ENCODE data around the gene PLEKHA8. TPM values are rescaled to one million over a fixed set of nuclear protein-coding genes. Genes with fewer than 3 reads are reported as not detected.
A peak's percentile ranks its signal among the peaks of the same experiment; 100 is the strongest.

The PLEKHA8 gene
- total RNA-seq, 2 donors from 2014 or later, result 5.5 to 12.0 TPM

DNA sequence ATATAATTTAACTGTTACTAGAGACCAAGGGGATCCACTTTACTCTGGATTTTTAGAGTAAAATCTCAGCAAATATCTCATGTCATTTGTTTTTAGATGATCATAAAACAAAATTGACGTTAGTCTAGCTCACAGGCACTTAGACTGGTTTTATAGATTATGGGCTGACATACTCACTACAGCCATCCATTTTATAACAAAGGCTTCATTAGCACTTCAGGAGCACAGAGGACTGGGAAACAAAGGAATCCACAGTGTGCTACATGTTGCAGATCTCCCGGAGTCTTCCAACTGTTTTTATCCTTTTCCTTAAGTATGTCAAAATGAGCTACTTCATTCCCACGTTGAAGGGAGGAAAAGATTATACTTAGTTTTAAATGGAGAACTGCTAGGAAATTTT is 22.7 kb upstream of the PLEKHA8 start:
- intact Hi-C loops (cut with DNase I), result no loop called here
- TF ChIP-seq, protein P1, sequence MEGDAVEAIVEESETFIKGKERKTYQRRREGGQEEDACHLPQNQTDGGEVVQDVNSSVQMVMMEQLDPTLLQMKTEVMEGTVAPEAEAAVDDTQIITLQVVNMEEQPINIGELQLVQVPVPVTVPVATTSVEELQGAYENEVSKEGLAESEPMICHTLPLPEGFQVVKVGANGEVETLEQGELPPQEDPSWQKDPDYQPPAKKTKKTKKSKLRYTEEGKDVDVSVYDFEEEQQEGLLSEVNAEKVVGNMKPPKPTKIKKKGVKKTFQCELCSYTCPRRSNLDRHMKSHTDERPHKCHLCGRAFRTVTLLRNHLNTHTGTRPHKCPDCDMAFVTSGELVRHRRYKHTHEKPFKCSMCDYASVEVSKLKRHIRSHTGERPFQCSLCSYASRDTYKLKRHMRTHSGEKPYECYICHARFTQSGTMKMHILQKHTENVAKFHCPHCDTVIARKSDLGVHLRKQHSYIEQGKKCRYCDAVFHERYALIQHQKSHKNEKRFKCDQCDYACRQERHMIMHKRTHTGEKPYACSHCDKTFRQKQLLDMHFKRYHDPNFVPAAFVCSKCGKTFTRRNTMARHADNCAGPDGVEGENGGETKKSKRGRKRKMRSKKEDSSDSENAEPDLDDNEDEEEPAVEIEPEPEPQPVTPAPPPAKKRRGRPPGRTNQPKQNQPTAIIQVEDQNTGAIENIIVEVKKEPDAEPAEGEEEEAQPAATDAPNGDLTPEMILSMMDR (IDR thresholded peaks at IDR 0.05), result no peak
- TF ChIP-seq POLR2AphosphoS5 (IDR thresholded peaks at IDR 0.05), result no peak
- TF ChIP-seq POLR2A (IDR thresholded peaks at IDR 0.05), result no peak
- no peaks in the 10 kb centered on the region for H3K27me3 ChIP-seq (replicated peaks; ENCODE audit: insufficient read depth)
- H3K4me3 ChIP-seq, result no peak overlapping the region
- H3K36me3 ChIP-seq, result no peaks in the 10 kb centered on the region
- H3K9me3 ChIP-seq, result no peaks in the 10 kb centered on the region
- no peaks in the 10 kb centered on the region for H3K4me1 ChIP-seq (replicated peaks)
- no peak overlapping the region for H3K27ac ChIP-seq
- DNase-seq (ENCODE audit: low spot score), result no peak
- 39% methylated on average over 3 of the region's 3 CpGs for WGBS

DNA sequence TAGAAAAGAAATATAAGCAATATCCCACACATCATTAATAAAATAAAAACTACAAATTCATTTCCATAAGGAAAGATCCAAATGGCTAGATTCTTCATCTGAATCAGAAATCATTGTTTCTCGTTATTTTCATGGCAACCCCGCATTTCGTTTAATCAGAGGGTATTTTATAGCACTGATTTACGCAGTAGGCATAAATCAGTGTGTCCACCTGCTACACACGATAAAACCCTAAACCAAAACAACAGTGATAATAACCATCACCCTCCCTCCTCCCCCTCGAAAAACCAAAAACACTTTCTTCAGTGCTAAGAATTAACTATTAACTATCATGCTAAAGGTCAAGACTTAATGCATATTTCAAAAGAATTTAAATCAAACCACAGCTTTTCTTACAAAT is 18.2 kb upstream of the PLEKHA8 start:
- Histone ChIP-seq H3K27ac (no peak overlapping the region), H3K27me3 (replicated peaks; ENCODE audit: insufficient read depth) (no peaks in the 10 kb centered on the region), H3K9me3 (no peaks in the 10 kb centered on the region), H3K36me3 (no peaks in the 10 kb centered on the region), H3K4me1 (replicated peaks) (no peaks in the 10 kb centered on the region), H3K4me3 (no peak overlapping the region)
- 74% methylated on average over 6 of the region's 6 CpGs for WGBS
- intact Hi-C loops (cut with DNase I), result no loop called here
- DNase-seq (ENCODE audit: low spot score), result no peak
- TF ChIP-seq POLR2A (IDR thresholded peaks at IDR 0.05) (no peak), POLR2AphosphoS5 (IDR thresholded peaks at IDR 0.05) (no peak)
- TF ChIP-seq, protein P1 (IDR thresholded peaks at IDR 0.05), result no peak

DNA sequence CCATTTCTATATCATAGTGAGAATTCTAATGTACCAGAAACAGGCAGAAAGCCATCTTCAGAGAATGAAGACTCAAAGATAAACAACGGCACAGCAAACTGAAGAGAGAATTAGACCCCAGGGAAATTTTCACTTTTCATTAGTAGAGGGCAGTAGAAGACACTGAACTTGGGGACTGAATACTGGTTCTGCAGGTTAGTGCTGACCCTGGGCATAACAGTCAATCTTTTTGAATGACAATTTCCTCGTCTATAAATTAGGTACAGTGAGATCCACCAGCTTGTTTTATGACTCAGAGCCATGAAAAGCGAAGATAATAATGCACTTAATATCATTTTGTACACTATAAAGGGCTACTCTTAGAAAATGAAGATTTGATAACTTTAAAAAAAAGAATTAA is 15.5 kb upstream of the PLEKHA8 start:
- intact Hi-C loops (cut with DNase I), result no loop called here
- WGBS, result 68% methylated on average over 3 of the region's 3 CpGs
- no peaks in the 10 kb centered on the region for H3K36me3 ChIP-seq
- H3K4me3 ChIP-seq, result no peak overlapping the region
- TF ChIP-seq POLR2A (IDR thresholded peaks at IDR 0.05), result no peak
- TF ChIP-seq, protein P1 (IDR thresholded peaks at IDR 0.05), result peak in 2 of 4 experiments; percentile 7 to 16
- H3K9me3 ChIP-seq, result no peaks in the 10 kb centered on the region
- H3K4me1 ChIP-seq (replicated peaks), result no peaks in the 10 kb centered on the region
- no peaks in the 10 kb centered on the region for H3K27me3 ChIP-seq (replicated peaks; ENCODE audit: insufficient read depth)
- H3K27ac ChIP-seq, result no peak overlapping the region
- no peak for DNase-seq (ENCODE audit: low spot score)

DNA sequence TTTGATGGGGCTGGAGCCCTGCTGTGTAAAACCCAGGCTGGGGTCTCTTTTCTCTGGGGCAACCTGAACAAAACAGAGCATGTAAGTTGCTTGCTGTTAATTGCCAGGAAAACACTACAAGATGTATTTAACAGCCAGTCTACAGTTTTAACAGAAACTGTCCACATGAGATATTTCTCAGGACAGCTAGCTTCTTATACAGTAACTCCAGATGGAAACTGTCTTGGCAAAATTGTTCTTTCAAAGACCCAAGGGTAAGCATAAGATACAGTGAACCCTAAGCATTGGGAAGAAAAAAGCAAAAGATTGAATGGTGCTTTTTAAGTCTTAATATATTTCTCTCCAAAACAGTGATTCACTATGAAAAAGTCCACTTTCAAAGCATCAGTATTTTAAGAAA is 9.8 kb upstream of the PLEKHA8 start:
- Histone ChIP-seq H3K36me3 (no peaks in the 10 kb centered on the region), H3K9me3 (no peaks in the 10 kb centered on the region), H3K4me1 (replicated peaks) (no peaks in the 10 kb centered on the region), H3K4me3 (no peak overlapping the region), H3K27ac (no peak overlapping the region), H3K27me3 (replicated peaks; ENCODE audit: insufficient read depth) (no peaks in the 10 kb centered on the region)
- intact Hi-C loops (cut with DNase I), result no loop called here
- DNase-seq (ENCODE audit: low spot score), result no peak
- TF ChIP-seq POLR2A (IDR thresholded peaks at IDR 0.05) (no peak), POLR2AphosphoS5 (IDR thresholded peaks at IDR 0.05) (no peak)
- TF ChIP-seq, protein P1 (IDR thresholded peaks at IDR 0.05), result no peak

DNA sequence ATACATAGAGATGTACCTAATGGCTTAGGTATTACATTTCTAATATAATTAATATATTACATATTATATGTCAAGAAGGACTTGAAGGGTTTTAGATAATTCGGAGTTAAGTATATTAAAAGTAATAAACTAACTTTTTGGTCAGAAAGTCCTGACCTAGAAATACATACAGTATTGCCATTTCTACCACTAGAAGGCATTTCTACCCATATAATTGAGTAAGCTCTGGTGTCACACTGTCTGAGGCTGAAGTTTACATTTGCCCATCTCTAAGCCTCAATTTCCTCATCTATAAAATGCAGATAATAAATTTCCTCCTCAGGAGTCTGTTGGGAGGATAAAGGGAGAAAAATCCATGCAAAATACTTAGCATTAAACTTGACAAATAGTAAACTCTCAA is 8.8 kb upstream of the PLEKHA8 start:
- no peaks in the 10 kb centered on the region for H3K36me3 ChIP-seq
- no peaks in the 10 kb centered on the region for H3K9me3 ChIP-seq
- no peak overlapping the region for H3K4me3 ChIP-seq
- no peaks in the 10 kb centered on the region for H3K27me3 ChIP-seq (replicated peaks; ENCODE audit: insufficient read depth)
- intact Hi-C loops (cut with DNase I), result no loop called here
- no peak overlapping the region for H3K27ac ChIP-seq
- TF ChIP-seq POLR2A (IDR thresholded peaks at IDR 0.05) (no peak), POLR2AphosphoS5 (IDR thresholded peaks at IDR 0.05) (no peak)
- TF ChIP-seq, protein P1 (IDR thresholded peaks at IDR 0.05), result no peak
- DNase-seq (ENCODE audit: low spot score), result no peak
- 81% methylated on average over 1 of the region's 1 CpG for WGBS
- H3K4me1 ChIP-seq (replicated peaks), result no peaks in the 10 kb centered on the region
